ENCODE data around the gene NIP7.

- no peak for TF ChIP-seq CTCF (IDR thresholded peaks at IDR 0.05; ENCODE audit: poor library complexity)
- TF ChIP-seq EZH2 (IDR thresholded peaks at IDR 0.05; ENCODE audit: borderline replicate concordance): no peak
Observed at GRCh38 chr16:69367980-69368379, 28.4 kb downstream of the NIP7 start.
